Stimulated activated CD4-positive, alpha-beta T cell treated with anti-CD3 and anti-CD28 coated beads, Interleukin-12 subunit alpha, Interleukin-12 subunit beta, amount 100 ng/mL, for 48 hours (primary cell): ENCODE data around the gene RECK.

Experiments
- DNase-seq, 3 donors: peaks; one replicate each; pipeline ENCODE4 v3.0.0-alpha.2; 2020; ENCODE audit warnings: low read depth in 2 of 3, low spot score in 1 of 3

The RECK gene

DNA sequence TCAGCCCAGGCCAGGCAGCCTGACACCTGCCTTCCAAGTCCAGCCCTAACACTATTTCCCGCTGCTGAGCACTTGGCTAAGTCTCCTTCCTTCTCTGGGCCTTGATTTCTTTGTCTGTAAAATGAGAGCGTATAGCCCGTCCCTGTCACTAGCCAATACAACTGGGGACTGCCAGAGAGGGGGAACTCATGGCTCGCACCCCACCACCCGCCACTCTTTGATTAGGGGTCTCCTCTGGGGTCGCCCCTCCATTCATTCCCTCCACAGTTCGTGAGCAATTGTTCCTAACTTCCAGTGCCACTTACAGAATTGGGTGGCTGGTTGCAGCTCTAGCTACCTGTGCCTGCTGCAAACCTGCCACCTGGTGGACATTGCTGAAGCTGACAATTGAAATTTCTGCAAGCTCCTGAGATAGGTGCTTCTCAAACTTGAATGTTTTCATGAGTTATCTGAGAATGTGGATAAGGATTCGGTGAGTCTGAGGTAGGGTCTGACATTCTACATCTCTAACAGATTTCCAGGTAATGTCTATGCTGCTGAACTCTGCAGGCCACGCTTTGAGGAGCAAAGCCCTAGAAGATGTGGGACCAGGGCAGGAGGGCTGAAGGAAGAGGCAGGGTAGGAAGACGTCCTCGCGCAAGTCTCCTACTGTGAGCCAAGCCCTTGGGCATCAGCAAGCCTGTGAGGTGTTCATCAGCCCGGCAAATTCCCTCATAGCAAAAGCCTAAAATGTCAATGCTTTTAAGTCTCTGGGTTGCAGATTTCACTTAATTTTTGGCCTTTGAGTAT, 13.3 kb upstream of the RECK start:
- DNase-seq, result peak; percentile 46 to 65 (median 47)

DNA sequence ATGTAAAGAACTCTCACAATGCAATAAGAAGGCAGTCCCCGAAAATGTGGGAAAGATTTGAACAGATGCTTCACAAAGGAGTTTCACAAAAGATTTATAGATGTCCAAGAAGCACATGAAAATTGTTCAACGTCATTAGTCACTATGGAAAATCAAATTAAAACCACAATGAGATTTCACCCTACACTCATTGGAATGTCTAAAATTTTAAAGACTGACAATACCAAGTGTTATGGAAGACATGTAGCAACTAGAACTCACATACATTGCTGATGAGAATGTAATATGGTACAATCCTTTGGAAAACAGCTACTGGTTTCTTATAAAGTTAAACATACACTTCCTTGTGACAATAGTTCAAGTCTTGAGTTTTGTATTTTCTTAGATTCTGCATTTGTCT, 11.0 kb upstream of the RECK start:
- DNase-seq, result no peak

- DNase-seq, result no peak
Measured at GRCh38 chr9:36029202-36029601, 7.5 kb upstream of the RECK start.

DNA sequence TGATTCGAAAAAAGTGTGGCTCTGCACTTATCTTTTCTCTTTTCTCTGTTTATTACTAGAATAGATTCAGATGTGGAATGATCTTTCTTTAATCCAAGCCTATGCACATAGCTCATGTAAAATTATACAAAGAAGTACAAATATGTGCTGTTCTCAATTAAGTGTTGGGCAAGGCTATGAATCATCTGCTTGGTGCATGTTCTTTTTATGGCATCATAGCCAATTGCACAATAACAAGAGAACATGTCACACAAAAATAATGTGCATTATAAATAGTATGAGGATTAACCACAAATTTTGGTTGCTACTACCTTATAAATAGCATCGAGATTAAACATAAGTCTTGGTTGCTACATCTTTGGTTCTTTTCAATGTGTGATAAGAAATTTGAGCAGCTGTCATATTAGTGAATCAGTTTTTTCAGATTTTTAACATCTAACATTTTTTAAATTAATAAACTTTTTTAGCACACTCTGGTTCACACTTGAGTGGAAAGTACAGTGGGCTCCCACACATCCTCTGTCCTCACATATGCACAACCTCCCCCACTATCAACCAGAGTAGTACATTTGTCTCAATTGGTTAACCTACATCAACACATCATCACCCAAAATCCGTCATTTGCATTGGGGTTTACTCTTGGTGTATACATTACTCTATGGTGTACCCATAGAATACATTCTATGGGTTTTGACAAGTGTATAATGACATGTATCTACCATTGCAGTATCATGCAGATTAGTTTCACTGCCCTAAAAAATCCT, 6.8 kb upstream of the RECK start:
- DNase-seq, result no peak

DNA sequence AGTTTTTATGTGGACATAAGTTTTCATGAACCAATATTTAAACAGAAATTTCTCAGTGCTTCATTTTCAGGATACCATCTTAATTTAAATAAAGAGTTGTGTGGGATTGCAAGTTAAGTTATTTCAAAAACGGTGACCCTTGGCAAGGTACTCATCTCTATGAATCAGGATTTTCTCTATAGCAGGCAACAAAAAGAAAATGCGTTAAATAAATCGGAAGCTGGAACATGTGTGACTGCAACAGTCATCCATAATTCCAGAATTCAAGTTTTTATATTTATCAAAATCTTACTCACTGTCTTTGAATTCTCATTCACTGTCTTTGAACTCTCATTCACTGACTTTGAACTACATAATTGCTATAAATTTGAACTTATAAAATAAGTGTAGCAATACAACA, 5.8 kb upstream of the RECK start:
- DNase-seq, result no peak

DNA sequence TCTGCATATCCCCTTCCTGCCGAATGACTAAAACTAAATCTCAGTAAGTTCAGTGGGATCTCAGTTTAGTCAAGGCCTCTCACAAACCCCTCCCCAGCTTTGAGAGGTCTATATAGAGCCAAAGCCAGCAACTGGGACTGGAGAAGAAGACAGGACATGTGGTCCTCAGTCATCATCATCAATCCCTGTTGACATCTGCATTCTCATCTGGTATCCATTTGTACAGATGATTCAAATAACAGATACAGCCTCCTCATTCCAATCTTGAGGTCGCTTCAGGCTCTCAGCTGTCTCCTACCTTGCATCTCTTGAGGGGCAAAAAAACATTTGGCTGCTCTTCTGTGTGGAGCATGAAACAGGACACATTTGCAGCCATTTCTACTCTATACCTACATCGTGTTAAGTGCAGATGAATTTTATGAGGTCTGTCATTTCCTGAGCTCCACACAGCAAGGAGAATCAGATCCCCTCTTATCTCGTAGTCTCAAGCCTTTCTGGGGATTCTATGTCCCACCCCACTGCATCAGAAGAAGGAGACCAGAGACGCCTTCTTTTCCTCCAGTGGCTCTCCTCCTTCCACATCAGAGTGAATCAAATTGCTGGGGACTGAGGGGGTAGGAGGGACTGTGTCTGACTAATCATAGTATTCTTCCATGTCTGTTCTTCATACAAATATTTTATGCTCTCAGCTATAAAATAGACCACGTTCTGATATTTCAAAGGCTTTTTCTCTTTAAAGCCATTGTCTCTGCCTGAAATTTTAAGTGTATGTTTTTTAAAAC, 4.7 kb upstream of the RECK start:
- no peak for DNase-seq

- no peak for DNase-seq
Measured at GRCh38 chr9:36033788-36034187, 2.9 kb upstream of the RECK start.

DNA sequence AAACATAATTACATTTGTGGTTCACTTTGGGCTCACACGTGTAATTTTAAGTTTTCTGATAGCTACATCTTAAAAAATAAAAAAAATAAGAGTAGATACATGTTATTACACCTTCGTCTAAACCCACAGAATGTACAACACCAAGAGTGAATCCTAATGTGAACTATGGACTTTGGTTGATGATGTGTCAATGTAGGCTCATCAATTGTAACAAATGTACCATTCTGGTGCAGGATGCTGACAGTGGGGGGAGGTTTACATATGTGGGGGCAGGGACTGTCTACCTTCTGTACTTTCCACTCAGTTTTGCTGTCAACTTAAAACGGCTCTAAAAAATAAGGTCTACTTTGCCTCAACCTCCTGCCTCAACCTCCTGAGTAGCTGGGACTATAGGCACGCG, 2.5 kb upstream of the RECK start:
- DNase-seq, result no peak

GRCh38 chr9:36035006-36035405, 1.7 kb upstream of the RECK start:
- no peak for DNase-seq

DNA sequence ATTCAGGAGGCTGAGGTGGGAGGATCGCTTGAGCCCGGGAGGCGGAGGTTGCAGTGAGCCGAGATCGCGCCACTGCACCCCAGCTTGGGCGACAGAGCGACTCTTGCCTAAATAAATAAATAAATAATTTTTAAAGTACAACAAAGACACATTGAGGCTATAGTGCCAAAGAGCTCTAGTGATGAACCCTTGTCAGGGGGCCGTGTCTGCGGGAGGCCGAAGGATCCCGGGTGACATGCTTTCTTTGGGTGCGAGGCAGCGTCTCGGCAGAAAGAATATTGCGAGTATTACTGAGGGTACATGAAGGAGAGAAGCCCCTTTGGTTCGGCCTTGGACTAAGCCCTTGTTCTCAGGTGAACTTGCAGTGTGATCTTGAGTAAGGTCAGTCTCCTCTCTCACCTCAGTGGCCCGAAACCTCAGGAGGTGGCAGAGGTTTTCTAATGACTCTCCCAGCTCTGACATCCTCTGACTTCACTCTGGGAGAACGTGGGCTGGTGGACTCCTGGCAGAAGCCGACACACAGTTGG, 397 bp upstream of the RECK start:
- DNase-seq, result no peak

- DNase-seq, result no peak
Measured at GRCh38 chr9:36037549-36038122, 923 bp downstream of the RECK start.

DNA sequence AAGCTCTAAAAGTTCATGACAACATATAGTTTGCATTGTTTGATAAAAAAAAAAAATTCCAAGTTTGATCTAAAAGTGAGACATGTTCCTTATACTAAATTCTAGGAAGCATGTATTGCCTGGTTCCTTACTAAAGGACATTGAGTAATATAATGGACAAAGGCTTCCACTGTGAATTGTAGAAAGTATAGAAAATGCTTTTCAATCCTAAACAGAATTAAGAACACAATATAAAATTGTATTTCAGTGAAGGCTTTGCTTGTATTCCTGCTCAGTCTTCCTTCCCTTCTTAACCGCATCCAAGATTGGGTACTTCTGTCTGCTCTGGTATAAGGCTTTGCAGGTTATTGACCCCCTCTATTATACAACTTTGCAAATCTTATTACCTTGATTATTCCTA, 2.4 kb downstream of the RECK start:
- no peak for DNase-seq

DNA sequence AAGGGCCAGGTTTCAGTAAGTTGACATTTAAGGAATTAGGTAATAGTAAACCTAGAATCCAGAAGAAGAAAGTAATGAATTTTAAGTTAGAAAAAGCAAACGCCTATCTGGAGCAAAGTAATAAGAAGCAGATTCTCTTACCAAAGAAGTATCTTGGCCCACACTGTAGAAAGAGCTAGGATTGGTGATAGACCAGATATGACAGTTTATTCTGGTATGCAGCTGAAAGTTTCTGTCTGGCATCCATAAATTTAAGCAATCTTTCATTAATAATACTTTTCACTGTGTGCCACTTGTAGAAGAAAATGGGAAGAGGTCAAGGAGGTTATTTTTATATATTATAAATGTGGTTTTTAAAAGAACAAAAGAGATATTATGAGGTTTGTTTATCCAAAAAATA, 3.0 kb downstream of the RECK start:
- DNase-seq, result no peak

GRCh38 chr9:36040271-36040925, 3.7 kb downstream of the RECK start:
- no peak for DNase-seq

- DNase-seq, result no peak
Measured at GRCh38 chr9:36041506-36041905, 4.8 kb downstream of the RECK start.

- no peak for DNase-seq
Measured at GRCh38 chr9:36045610-36046009, 8.9 kb downstream of the RECK start.

- no peak for DNase-seq
Measured at GRCh38 chr9:36046923-36047322, 10.2 kb downstream of the RECK start.

- DNase-seq, result no peak
Measured at GRCh38 chr9:36049408-36049807, 12.7 kb downstream of the RECK start.

DNA sequence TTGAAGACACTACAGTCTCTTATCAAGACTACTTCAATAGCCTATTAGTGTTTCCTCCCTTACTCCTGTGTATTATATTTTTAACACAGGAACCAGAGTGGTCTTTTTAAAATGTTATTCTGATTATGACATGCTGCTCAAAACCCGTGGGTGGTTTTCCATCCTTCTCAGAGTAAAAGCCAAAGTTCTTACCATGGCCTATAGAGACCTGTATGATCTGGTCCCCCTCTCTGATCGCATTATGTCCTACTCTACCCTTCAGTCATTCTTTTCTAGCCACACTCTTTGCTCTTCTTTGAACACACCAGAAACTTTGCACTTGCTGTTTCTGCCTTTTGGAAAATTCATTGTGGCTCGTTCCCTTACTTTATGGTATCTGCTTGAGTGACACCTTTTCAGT, 13.8 kb downstream of the RECK start:
- no peak for DNase-seq

DNA sequence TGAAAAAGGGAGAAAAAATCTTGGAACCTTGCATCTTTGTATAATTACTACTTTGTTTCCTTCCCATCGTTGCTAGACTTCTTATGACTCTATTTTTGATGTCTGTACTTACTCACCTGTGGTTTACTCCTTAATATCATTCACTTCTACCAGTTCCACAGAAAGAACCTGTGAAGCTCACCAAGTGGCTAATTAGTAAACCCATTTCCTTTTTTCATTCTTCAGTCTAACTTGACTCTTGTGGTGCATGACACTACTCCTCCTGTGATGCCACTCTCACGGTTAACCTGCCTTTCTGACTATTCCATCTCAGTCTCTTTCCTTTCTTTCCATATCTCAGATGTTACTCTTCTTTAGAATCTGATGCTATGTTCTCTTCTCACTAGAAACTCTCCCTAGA, 14.6 kb downstream of the RECK start:
- no peak for DNase-seq

- DNase-seq, result no peak
Measured at GRCh38 chr9:36053971-36054370, 17.3 kb downstream of the RECK start.
